KMS-11 (cell line): ENCODE measurements around the gene BABAM2.
"Not testable (repeated sequence)": the region's sequence is repeated elsewhere in the genome, so short reads cannot be mapped to it uniquely, and the experiment has no call there.

ENCODE experiments used
- H2AFZ ChIP-seq: fragments of 200-600 bp; sonication (generic); 2 replicates; pipeline ENCODE4 v1.6.1; 2016; ENCODE audit warnings: antibody characterized with exemption, mixed run types, low read depth
- H3K27ac ChIP-seq: fragments of 200-600 bp; sonication (generic); 2 replicates; pipeline ENCODE4 v1.6.1; 2016; ENCODE audit warnings: mild to moderate bottlenecking, mixed run types
- H3K27me3 ChIP-seq: fragments of 200-600 bp; sonication (generic); 2 replicates; pipeline ENCODE4 v1.6.1; 2017; ENCODE audit warnings: mild to moderate bottlenecking, low read depth, mixed run types, moderate library complexity; ENCODE audit not compliant: insufficient read depth
- H3K36me3 ChIP-seq: fragments of 200-600 bp; sonication (generic); 2 replicates; pipeline ENCODE4 v1.6.1; 2017; ENCODE audit warnings: mild to moderate bottlenecking, mixed run types; ENCODE audit not compliant: insufficient read depth
- H3K4me1 ChIP-seq: fragments of 200-600 bp; sonication (generic); 2 replicates; pipeline ENCODE4 v1.6.1; 2016; ENCODE audit warnings: mild to moderate bottlenecking, low read depth, mixed run types; ENCODE audit not compliant: poor library complexity, severe bottlenecking
- H3K4me2 ChIP-seq: fragments of 200-600 bp; sonication (generic); 2 replicates; pipeline ENCODE4 v1.7.0; 2016; ENCODE audit warnings: mild to moderate bottlenecking, mixed run types
- H3K4me3 ChIP-seq: fragments of 200-600 bp; sonication (generic); IDR thresholded peaks from 2 replicates; pipeline ENCODE4 v1.6.1; 2017; ENCODE audit warnings: low read depth, low read length, mixed read lengths; ENCODE audit not compliant: insufficient read depth
- H3K79me2 ChIP-seq: fragments of 200-600 bp; sonication (generic); 2 replicates; pipeline ENCODE4 v1.6.1; 2016; ENCODE audit warnings: low read depth, mixed run types; ENCODE audit not compliant: insufficient read depth
- H3K9ac ChIP-seq: fragments of 200-600 bp; sonication (generic); 2 replicates; pipeline ENCODE4 v1.6.1; 2016; ENCODE audit warnings: mild to moderate bottlenecking, mixed run types
- H4K20me1 ChIP-seq: fragments of 200-600 bp; sonication (generic); 2 replicates; pipeline ENCODE4 v1.6.1; 2016; ENCODE audit warnings: mild to moderate bottlenecking, mixed run types; ENCODE audit not compliant: insufficient read depth
- CTCF ChIP-seq: fragments of 200-600 bp; sonication (generic); conservative IDR thresholded peaks from 2 replicates; pipeline ENCODE4 v1.6.1; 2017; ENCODE audit warnings: low read depth, mild to moderate bottlenecking, antibody characterized with exemption, low read length, moderate library complexity, mixed read lengths

Gene BABAM2

GRCh38 chr2:28327956-28328922, 437.7 kb downstream of the BABAM2 start:
- H3K27ac ChIP-seq = no peak overlapping the region
- H3K4me3 ChIP-seq = no peak overlapping the region
- H3K79me2 ChIP-seq = no peaks in the 10 kb centered on the region
- H3K36me3 ChIP-seq = no peaks in the 10 kb centered on the region
- no peak overlapping the region for H3K9ac ChIP-seq
- TF ChIP-seq CTCF = no peak
- H4K20me1 ChIP-seq = no peaks in the 10 kb centered on the region
- H3K4me2 ChIP-seq = no peak overlapping the region
- no peak overlapping the region for H2AFZ ChIP-seq
- no peaks in the 10 kb centered on the region for H3K27me3 ChIP-seq
- no peaks in the 10 kb centered on the region for H3K4me1 ChIP-seq

DNA sequence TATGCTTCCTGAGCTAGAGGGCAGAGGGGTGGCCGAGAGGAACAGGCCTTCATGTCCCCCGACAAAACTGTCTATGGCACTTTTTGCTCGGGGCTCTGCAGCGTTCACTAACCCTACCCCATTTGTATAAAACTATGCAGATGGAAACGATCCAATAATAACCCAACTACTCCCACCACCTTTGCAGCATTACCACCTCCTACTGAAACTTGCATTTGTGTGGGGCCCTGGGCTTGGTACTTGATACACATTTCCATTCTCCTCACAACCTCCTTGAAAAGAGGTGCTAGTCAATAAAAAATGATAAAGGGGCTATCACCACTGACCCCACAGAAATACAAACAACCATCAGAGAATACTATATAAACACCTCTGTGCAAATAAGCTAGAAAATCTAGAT, 438.7 kb downstream of the BABAM2 start:
- H3K4me1 ChIP-seq = no peaks in the 10 kb centered on the region
- H3K9ac ChIP-seq = no peak overlapping the region
- no peaks in the 10 kb centered on the region for H3K27me3 ChIP-seq
- TF ChIP-seq CTCF = no peak
- no peak overlapping the region for H3K4me2 ChIP-seq
- H3K79me2 ChIP-seq = no peaks in the 10 kb centered on the region
- no peak overlapping the region for H3K27ac ChIP-seq
- H4K20me1 ChIP-seq = no peaks in the 10 kb centered on the region
- H3K4me3 ChIP-seq = no peak overlapping the region
- H3K36me3 ChIP-seq = no peaks in the 10 kb centered on the region
- H2AFZ ChIP-seq = no peak overlapping the region

DNA sequence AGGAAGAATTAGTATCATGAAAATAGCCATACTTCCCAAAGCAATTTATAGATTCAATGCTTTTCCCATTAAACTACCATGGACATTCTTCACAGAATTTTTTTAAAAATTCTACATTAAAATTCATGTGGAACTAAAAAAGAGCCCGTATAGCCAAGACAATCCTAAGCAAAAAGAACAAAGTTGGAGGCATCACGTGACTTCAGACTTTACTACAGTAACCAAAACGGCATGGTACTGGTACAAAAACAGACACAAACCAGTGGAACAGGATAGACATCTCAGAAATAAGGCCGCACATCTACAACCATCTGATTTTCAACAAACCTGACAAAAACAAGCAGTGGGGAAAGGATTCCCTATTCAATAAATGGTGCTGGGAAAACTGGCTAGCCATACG, 440.2 kb downstream of the BABAM2 start:
- H3K4me1 ChIP-seq = not testable (repeated sequence)

DNA sequence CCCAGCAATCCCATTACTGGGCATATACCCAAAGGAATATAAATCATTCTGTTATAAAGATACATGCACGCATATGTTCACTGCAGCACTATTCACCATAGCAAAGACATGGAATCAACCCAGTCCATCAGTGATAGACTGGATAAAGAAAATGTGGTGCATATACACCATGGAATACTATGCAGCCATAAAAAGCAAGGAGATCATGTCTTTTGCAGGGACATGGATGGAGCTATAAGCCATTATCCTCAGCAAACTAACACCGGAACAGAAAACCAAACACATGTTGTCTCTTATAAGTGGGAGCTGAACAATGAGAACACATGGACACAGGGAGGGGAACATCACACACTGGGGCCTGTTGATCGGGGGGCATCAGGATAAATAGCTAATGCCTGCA, 441.3 kb downstream of the BABAM2 start:
- H3K27me3 ChIP-seq, H3K4me2 ChIP-seq, H3K79me2 ChIP-seq, H4K20me1 ChIP-seq, H3K4me1 ChIP-seq, H3K36me3 ChIP-seq, H3K27ac ChIP-seq, H3K4me3 ChIP-seq, H2AFZ ChIP-seq, H3K9ac ChIP-seq: not testable (repeated sequence)

More for the DNA sequence above, 440.2 kb downstream of the BABAM2 start:
- H4K20me1 ChIP-seq, H3K27ac ChIP-seq, H3K4me3 ChIP-seq, H3K9ac ChIP-seq, H3K4me2 ChIP-seq, H3K36me3 ChIP-seq, H2AFZ ChIP-seq, H3K79me2 ChIP-seq, H3K27me3 ChIP-seq: not testable (repeated sequence)

DNA sequence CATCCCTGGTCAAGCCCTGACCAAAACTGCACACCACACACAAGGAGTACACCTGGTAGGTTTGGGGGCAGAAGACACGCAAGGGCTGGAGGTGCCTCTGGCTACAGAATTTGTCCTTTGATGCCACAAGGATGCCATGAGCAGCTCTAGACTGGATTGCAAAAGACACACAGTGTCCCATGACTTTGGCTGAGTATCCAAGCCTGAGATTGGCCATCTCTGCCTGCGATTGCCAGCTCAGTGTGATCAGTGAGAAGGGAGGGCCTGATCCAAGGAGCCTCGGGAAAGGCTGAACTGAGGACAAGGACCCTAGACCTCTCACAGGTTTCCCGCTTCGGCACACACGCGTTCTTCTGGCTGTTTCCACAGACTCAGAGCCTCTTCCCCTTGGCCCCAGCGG, 442.2 kb downstream of the BABAM2 start:
- no peaks in the 10 kb centered on the region for H3K4me1 ChIP-seq
- H3K4me3 ChIP-seq = no peak overlapping the region
- no peaks in the 10 kb centered on the region for H3K27me3 ChIP-seq
- H3K36me3 ChIP-seq = no peaks in the 10 kb centered on the region
- no peak overlapping the region for H3K4me2 ChIP-seq
- no peak overlapping the region for H2AFZ ChIP-seq
- H3K79me2 ChIP-seq = no peaks in the 10 kb centered on the region
- no peak overlapping the region for H3K27ac ChIP-seq
- no peak overlapping the region for H3K9ac ChIP-seq
- TF ChIP-seq CTCF = no peak
- H4K20me1 ChIP-seq = no peaks in the 10 kb centered on the region
